RPMI7951 (cell line): ENCODE results near the gene OLAH. TPM values are rescaled to one million over a fixed set of nuclear protein-coding genes. Genes with fewer than 3 reads are reported as not detected.
"Not testable (repeated sequence)": the region's sequence is repeated elsewhere in the genome, so short reads cannot be mapped to it uniquely, and the experiment has no call there.

Experiments
- DNase-seq: peaks from one replicate; pipeline ENCODE4 v3.0.0-alpha.2; 2012; ENCODE audit warnings: low read depth
- total RNA-seq: library from RNA; depleted of rRNA; stranded (reverse); fragments of >200 nt; shearing (Covaris generic); gene quantifications from 2 replicates; pipeline ENCODE4 v1.2.3, GENCODE V29; 2014; rRNA removed

OLAH gene
- not detected in 2 replicates for total RNA-seq

- no peak for DNase-seq
Measured at GRCh38 chr10:15043674-15044073, at the start of gene OLAH. Gene OLAH (plus strand): TSS chr10:15043943. CDS start chr10:15047289, 3,346 bp downstream.

- no peak for DNase-seq
Measured at GRCh38 chr10:14995964-14996565, 47.7 kb upstream of the OLAH start.

- DNase-seq: not testable (repeated sequence)
Measured at GRCh38 chr10:15013530-15013929, 30.2 kb upstream of the OLAH start.

GRCh38 chr10:15015451-15015850, 28.3 kb upstream of the OLAH start:
- no peak for DNase-seq

GRCh38 chr10:15020966-15021365, 22.8 kb upstream of the OLAH start:
- DNase-seq: peak; percentile 62

GRCh38 chr10:15023079-15023478, 20.7 kb upstream of the OLAH start:
- not testable (repeated sequence) for DNase-seq

- not testable (repeated sequence) for DNase-seq
Measured at GRCh38 chr10:15024017-15025004, 19.4 kb upstream of the OLAH start.

- not testable (repeated sequence) for DNase-seq
Measured at GRCh38 chr10:15025040-15025439, 18.7 kb upstream of the OLAH start.

GRCh38 chr10:15027741-15028140, 16.0 kb upstream of the OLAH start:
- no peak for DNase-seq

- peak; percentile 33 for DNase-seq
Measured at GRCh38 chr10:15035385-15036301, 8.1 kb upstream of the OLAH start.

- DNase-seq: no peak
Measured at GRCh38 chr10:15037691-15038090, 6.1 kb upstream of the OLAH start.

GRCh38 chr10:15038416-15038815, 5.3 kb upstream of the OLAH start:
- no peak for DNase-seq

GRCh38 chr10:15045380-15045779, 1.6 kb downstream of the OLAH start:
- no peak for DNase-seq

GRCh38 chr10:15046626-15047025, 2.9 kb downstream of the OLAH start:
- DNase-seq: no peak

GRCh38 chr10:15049533-15049932, 5.8 kb downstream of the OLAH start:
- DNase-seq: no peak

- no peak for DNase-seq
Measured at GRCh38 chr10:15052121-15052520, 8.4 kb downstream of the OLAH start.

- no peak for DNase-seq
Measured at GRCh38 chr10:15053061-15053460, 9.3 kb downstream of the OLAH start.

- no peak for DNase-seq
Measured at GRCh38 chr10:15058689-15059088, 14.9 kb downstream of the OLAH start.

GRCh38 chr10:15059914-15060313, 16.2 kb downstream of the OLAH start:
- no peak for DNase-seq

GRCh38 chr10:15060638-15061037, 16.9 kb downstream of the OLAH start:
- DNase-seq: no peak

- no peak for DNase-seq
Measured at GRCh38 chr10:15067154-15067553, 23.4 kb downstream of the OLAH start.

GRCh38 chr10:15068802-15069201, 25.1 kb downstream of the OLAH start:
- peak; percentile 54 for DNase-seq
